ENCODE data around the gene ALG11. TPM values are rescaled to one million over a fixed set of nuclear protein-coding genes. Genes with fewer than 3 reads are reported as not detected.

ALG11 gene
- total and polyA plus RNA-seq, 9 donors = 5.9 to 36.2 (median 26.9) TPM

DNA sequence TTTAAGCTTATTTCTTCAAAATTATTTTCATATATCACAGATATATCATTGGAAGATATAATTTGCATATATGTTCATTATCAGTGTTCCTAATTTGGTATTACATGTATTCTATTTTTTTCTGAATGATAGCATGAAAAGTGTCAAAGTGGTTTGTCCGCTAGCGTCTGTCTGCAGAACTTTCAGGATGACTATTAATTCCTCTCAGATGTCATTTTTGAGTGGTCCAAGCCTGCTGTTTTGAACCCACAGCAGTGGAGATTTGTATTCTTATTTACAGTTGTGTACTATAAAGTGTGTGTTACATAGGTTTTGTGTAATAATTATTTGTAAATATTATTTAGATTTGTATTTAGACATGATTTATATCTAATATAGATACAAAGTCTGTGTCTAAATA, 20.8 kb downstream of the ALG11 start:
- Histone ChIP-seq H3K27ac (no peak overlapping the region), H3K9me3 (no peaks in the 10 kb centered on the region), H3K4me1 (ENCODE audit: insufficient read depth) (no peaks in the 10 kb centered on the region), H3K27me3 (no peaks in the 10 kb centered on the region), H3K36me3 (no peaks in the 10 kb centered on the region), H3K4me3 (no peak overlapping the region)
- intact Hi-C loops (cut with DNase I) = no loop called here
- DNase-seq = no peak
- 92 to 94% (median 93%) methylated on average over 2 of the region's 2 CpGs for WGBS, 3 donors
- TF ChIP-seq, protein P1, sequence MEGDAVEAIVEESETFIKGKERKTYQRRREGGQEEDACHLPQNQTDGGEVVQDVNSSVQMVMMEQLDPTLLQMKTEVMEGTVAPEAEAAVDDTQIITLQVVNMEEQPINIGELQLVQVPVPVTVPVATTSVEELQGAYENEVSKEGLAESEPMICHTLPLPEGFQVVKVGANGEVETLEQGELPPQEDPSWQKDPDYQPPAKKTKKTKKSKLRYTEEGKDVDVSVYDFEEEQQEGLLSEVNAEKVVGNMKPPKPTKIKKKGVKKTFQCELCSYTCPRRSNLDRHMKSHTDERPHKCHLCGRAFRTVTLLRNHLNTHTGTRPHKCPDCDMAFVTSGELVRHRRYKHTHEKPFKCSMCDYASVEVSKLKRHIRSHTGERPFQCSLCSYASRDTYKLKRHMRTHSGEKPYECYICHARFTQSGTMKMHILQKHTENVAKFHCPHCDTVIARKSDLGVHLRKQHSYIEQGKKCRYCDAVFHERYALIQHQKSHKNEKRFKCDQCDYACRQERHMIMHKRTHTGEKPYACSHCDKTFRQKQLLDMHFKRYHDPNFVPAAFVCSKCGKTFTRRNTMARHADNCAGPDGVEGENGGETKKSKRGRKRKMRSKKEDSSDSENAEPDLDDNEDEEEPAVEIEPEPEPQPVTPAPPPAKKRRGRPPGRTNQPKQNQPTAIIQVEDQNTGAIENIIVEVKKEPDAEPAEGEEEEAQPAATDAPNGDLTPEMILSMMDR (IDR thresholded peaks at IDR 0.05) = no peak
- TF ChIP-seq POLR2A (IDR thresholded peaks at IDR 0.05) (no peak), EP300 (IDR thresholded peaks at IDR 0.05) (no peak)

DNA sequence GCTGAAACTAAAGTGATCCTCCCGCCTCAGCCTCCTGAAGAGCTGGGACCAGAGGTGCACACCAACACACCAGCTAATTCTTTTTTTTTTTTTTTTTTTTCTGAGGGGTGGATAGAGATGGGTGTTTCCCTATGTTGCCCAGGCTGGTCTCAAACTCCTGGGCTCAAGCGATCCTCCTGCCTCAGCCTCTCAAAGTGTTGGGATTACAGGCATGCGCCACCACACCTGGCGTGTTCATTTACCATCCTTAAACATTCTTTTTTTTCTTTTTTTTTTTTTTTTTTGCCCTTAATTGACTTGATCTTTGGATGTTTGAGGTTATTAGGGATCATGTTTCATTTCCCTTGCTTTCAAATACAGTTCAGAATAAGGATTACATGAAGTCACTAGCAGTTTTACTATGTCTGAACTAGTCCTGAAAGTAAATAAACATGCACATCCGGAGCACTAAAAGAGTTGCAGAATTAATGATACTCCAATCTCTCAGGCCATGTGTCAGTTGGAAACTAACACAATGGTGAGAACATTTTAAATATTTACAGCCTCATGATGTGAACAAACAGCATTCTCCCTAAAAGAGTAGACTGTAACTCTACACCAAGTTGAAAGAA, 22.5 kb downstream of the ALG11 start:
- WGBS, 3 donors = 77 to 91% (median 78%) methylated on average over 5 of the region's 5 CpGs
- intact Hi-C loops (cut with DNase I) = no loop called here

DNA sequence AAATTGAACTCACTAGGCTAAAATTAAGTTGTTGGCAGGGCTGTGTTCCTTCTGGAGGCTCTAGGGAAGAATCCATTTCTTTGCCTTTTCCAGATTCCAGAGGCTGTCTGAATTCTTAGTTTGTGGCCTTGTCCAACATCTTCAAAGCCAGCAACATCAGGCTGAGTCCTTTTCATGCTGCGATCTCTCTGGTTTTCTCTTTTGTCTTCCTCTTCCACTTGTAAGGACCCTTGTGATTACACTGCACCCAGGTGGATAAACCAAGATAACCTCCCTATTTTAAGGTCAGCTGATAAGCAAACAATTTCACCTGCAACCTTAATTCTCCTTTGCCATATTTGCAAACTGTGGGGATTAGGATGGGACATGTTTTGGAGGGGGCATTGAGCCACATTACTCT, 23.8 kb downstream of the ALG11 start:
- no peaks in the 10 kb centered on the region for H3K36me3 ChIP-seq
- no peaks in the 10 kb centered on the region for H3K4me1 ChIP-seq (ENCODE audit: insufficient read depth)
- no peak overlapping the region for H3K27ac ChIP-seq
- TF ChIP-seq, protein P1 (IDR thresholded peaks at IDR 0.05) = no peak
- TF ChIP-seq POLR2A (IDR thresholded peaks at IDR 0.05) = no peak
- TF ChIP-seq EP300 (IDR thresholded peaks at IDR 0.05) = no peak
- WGBS, 3 donors = 91 to 97% (median 93%) methylated on average over 1 of the region's 1 CpG
- H3K4me3 ChIP-seq = no peak overlapping the region
- no peaks in the 10 kb centered on the region for H3K27me3 ChIP-seq
- DNase-seq = no peak
- intact Hi-C loops (cut with DNase I) = no loop called here
- no peaks in the 10 kb centered on the region for H3K9me3 ChIP-seq

More for the DNA sequence above, 22.5 kb downstream of the ALG11 start:
- no peaks in the 10 kb centered on the region for H3K9me3 ChIP-seq
- no peak overlapping the region for H3K4me3 ChIP-seq
- no peaks in the 10 kb centered on the region for H3K36me3 ChIP-seq
- H3K4me1 ChIP-seq (ENCODE audit: insufficient read depth) = no peaks in the 10 kb centered on the region
- no peak overlapping the region for H3K27ac ChIP-seq
- no peak for DNase-seq
- no peaks in the 10 kb centered on the region for H3K27me3 ChIP-seq
- TF ChIP-seq, protein P1 (IDR thresholded peaks at IDR 0.05) = no peak
- no peak for TF ChIP-seq POLR2A (IDR thresholded peaks at IDR 0.05)
- TF ChIP-seq EP300 (IDR thresholded peaks at IDR 0.05) = no peak

DNA sequence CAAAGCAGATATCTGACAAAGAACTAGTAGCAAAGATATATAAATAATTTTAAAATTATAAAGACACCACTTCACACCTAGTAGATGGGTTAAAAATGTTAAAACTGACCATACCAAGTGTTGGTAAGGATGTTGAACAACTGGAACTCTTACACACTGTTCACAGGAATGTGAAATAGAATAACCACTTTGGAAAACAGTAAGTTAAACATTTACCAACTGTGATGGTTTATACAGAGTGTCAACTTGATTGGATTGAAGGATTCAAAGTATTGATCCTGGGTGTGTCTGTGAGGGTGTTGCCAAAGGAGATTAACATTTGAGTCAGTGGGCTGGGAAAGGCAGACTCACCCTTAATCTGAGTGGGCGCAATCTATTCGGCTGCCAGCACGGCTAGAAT, 31.5 kb downstream of the ALG11 start:
- 88 to 98% (median 97%) methylated on average over 3 of the region's 3 CpGs for WGBS, 3 donors
- TF ChIP-seq POLR2A (IDR thresholded peaks at IDR 0.05) (no peak), EP300 (IDR thresholded peaks at IDR 0.05) (no peak)
- TF ChIP-seq, protein P1 (IDR thresholded peaks at IDR 0.05) = no peak
- H3K27me3 ChIP-seq = no peaks in the 10 kb centered on the region
- H3K27ac ChIP-seq = no peak overlapping the region
- no peaks in the 10 kb centered on the region for H3K9me3 ChIP-seq
- H3K4me3 ChIP-seq = no peak overlapping the region
- no peaks in the 10 kb centered on the region for H3K36me3 ChIP-seq
- intact Hi-C loops (cut with DNase I) = no loop called here
- no peak for DNase-seq
- H3K4me1 ChIP-seq (ENCODE audit: insufficient read depth) = no peaks in the 10 kb centered on the region

Measured in ovary (tissue), 9 donors.